Keratinocyte (primary cell): Measurements from ENCODE around the gene KIF26A. TPM values are rescaled to one million over a fixed set of nuclear protein-coding genes. Genes with fewer than 3 reads are reported as not detected.

ENCODE experiments used
- DNase-seq: peaks from one replicate; pipeline ENCODE4 v3.0.0-alpha.2; 2011; ENCODE audit warnings: low read depth, missing footprints, low spot score
- FAIRE-seq: peaks from 2 replicates; lab custom pipeline; 2011; peaks lifted over from hg19 to GRCh38; lab: Jason Lieb, UNC
- H2AFZ ChIP-seq: 2 replicates; pipeline ENCODE4 v1.6.0; 2012; ENCODE audit warnings: low read length, control low read depth, inconsistent platforms; ENCODE audit not compliant: control insufficient read depth
- H3K27ac ChIP-seq: 2 replicates; pipeline ENCODE4 v1.5.1; 2011; ENCODE audit warnings: low read length; ENCODE audit not compliant: control insufficient read depth, insufficient read depth
- H3K27me3 ChIP-seq: 3 replicates; pipeline ENCODE4 v1.6.0; 2011; ENCODE audit warnings: low read length; ENCODE audit not compliant: control insufficient read depth, insufficient read depth; ENCODE audit errors: extremely low read depth
- H3K36me3 ChIP-seq, 2 experiments: 2 replicates in 1 of 2; 3 replicates in 1 of 2; pipeline ENCODE4 v1.5.1; 2011; ENCODE audit warnings: low read length in 2 of 2, mild to moderate bottlenecking in 1 of 2; ENCODE audit not compliant: control insufficient read depth in 2 of 2, insufficient read depth in 2 of 2; ENCODE audit errors: extremely low read depth in 1 of 2
- H3K4me1 ChIP-seq: 3 replicates; pipeline ENCODE4 v1.5.1; 2011; ENCODE audit warnings: low read length; ENCODE audit not compliant: control insufficient read depth, insufficient read depth; ENCODE audit errors: extremely low read depth
- H3K4me2 ChIP-seq: 3 replicates; pipeline ENCODE4 v1.6.0; 2011; ENCODE audit warnings: low read depth, low read length; ENCODE audit not compliant: control insufficient read depth, insufficient read depth; ENCODE audit errors: extremely low read depth
- H3K4me3 ChIP-seq, 3 experiments: fragments of 200-600 bp in 1 of 3; sonication (generic) in 1 of 3; 2 replicates in 2 of 3; 3 replicates in 1 of 3; pipeline ENCODE4 v1.5.1; 2011 to 2016; ENCODE audit warnings: low read length in 3 of 3, mild to moderate bottlenecking in 3 of 3, control low read depth in 2 of 3, inconsistent platforms in 1 of 3, low read depth in 1 of 3, mixed read lengths in 1 of 3, mixed run types in 1 of 3, moderate library complexity in 1 of 3; ENCODE audit not compliant: control insufficient read depth in 2 of 3, insufficient read depth in 2 of 3; ENCODE audit errors: extremely low read depth in 1 of 3
- H3K79me2 ChIP-seq: 2 replicates; pipeline ENCODE4 v1.6.0; 2012; ENCODE audit warnings: low read length; ENCODE audit not compliant: control insufficient read depth, insufficient read depth
- H3K9ac ChIP-seq: 3 replicates; pipeline ENCODE4 v1.6.0; 2011; ENCODE audit warnings: low read length; ENCODE audit not compliant: control insufficient read depth, insufficient read depth; ENCODE audit errors: extremely low read depth
- H3K9me1 ChIP-seq: 3 replicates; pipeline ENCODE4 v1.6.0; 2011; ENCODE audit warnings: low read length; ENCODE audit not compliant: control insufficient read depth, insufficient read depth; ENCODE audit errors: extremely low read depth
- H3K9me3 ChIP-seq: 2 replicates; pipeline ENCODE4 v1.5.1; 2012; ENCODE audit warnings: low read depth, low read length; ENCODE audit not compliant: control insufficient read depth
- H4K20me1 ChIP-seq: 3 replicates; pipeline ENCODE4 v1.6.0; 2011; ENCODE audit warnings: low read length; ENCODE audit not compliant: control insufficient read depth, insufficient read depth; ENCODE audit errors: extremely low read depth
- CTCF ChIP-seq, 3 experiments: IDR thresholded peaks in 1 of 3; conservative IDR thresholded peaks in 1 of 3; optimal IDR thresholded peaks in 1 of 3; 2 replicates in 2 of 3; 3 replicates in 1 of 3; pipeline versions ENCODE3 to v1.5.1; 2011; ENCODE audit warnings: low read length in 3 of 3, mild to moderate bottlenecking in 3 of 3, moderate library complexity in 2 of 3, control low read depth in 1 of 3, inconsistent platforms in 1 of 3; ENCODE audit not compliant: insufficient read depth in 2 of 3; ENCODE audit errors: extremely low read depth in 1 of 3
- EZH2 ChIP-seq: IDR thresholded peaks from one replicate; pipeline ENCODE4 v1.6.1; 2012; ENCODE audit warnings: inconsistent platforms, mild to moderate bottlenecking, low read length, moderate library complexity
- dilution Hi-C: fragments of 300-500 bp; cut with MboI; formaldehyde crosslinking; loops from one replicate; pipeline ENCODE4 v1.7.0; 2020; ENCODE audit warnings: low sequenced_read_pairs; ENCODE audit not compliant: extremely low pct_ligation_motif_present
- polyA plus RNA-seq, 5 experiments: library from polyadenylated mRNA; depleted of rRNA in 3 of 5; stranded (reverse) in 3 of 5; stranded (forward) in 1 of 5; unstranded in 1 of 5; fragments of >200 nt; gene quantifications; 1 replicate in 1 of 5; 2 replicates in 3 of 5; 3 replicates in 1 of 5; pipeline versions ENCODE4 v1.2.1 to v1.2.3, GENCODE V29; 2011 to 2012; ENCODE audit warnings: missing spikeins in 2 of 5, low read depth in 1 of 5, low replicate concordance in 1 of 5

The KIF26A gene
- polyA plus RNA-seq, 1 donor (not counting 4 experiments of a cell fraction or from before 2014, with no cell fraction given): 0.07 TPM

- Histone ChIP-seq H3K4me1 (no peaks in the 10 kb centered on the region), H3K79me2 (no peaks in the 10 kb centered on the region), H3K4me2 (no peak overlapping the region), H3K4me3 (no peak overlapping the region), H3K36me3 (no peaks in the 10 kb centered on the region), H3K9me1 (no peaks in the 10 kb centered on the region), H4K20me1 (no peaks in the 10 kb centered on the region), H3K27ac (no peak overlapping the region), H3K9ac (no peak overlapping the region), H2AFZ (no peak overlapping the region), H3K9me3 (no peaks in the 10 kb centered on the region), H3K27me3 (peaks cover 4% of the 10 kb centered on the region)
- dilution Hi-C loops: no loop called here
- FAIRE-seq (no peak), DNase-seq (no peak)
- TF ChIP-seq CTCF (optimal IDR thresholded peaks at IDR 0.05 in 1 of 3, IDR thresholded peaks at IDR 0.05 in 1 of 3, conservative IDR thresholded peaks at IDR 0.05 in 1 of 3; ENCODE audit: extremely low read depth in 1 of 3, insufficient read depth in 2 of 3, low read length in 3 of 3): peak in 1 of 3 experiments; percentile 5
- no peak for TF ChIP-seq EZH2
Observed at GRCh38 chr14:104094056-104094708, 44.2 kb upstream of the KIF26A start.

- H4K20me1 ChIP-seq: no peaks in the 10 kb centered on the region
- no peaks in the 10 kb centered on the region for H3K9me1 ChIP-seq
- TF ChIP-seq CTCF (optimal IDR thresholded peaks at IDR 0.05 in 1 of 3, IDR thresholded peaks at IDR 0.05 in 1 of 3, conservative IDR thresholded peaks at IDR 0.05 in 1 of 3; ENCODE audit: extremely low read depth in 1 of 3, insufficient read depth in 2 of 3, low read length in 3 of 3) (peak; percentile 76 to 99 (median 96)), EZH2 (no peak)
- peaks cover 4% of the 10 kb centered on the region for H3K27me3 ChIP-seq
- dilution Hi-C loops: no loop called here
- FAIRE-seq (no peak), DNase-seq (no peak)
- H3K36me3 ChIP-seq: no peaks in the 10 kb centered on the region
- no peaks in the 10 kb centered on the region for H3K4me1 ChIP-seq
- H3K4me2 ChIP-seq: no peak overlapping the region
- H3K4me3 ChIP-seq: no peak overlapping the region
- H2AFZ ChIP-seq: no peak overlapping the region
- no peak overlapping the region for H3K9ac ChIP-seq
- H3K79me2 ChIP-seq: no peaks in the 10 kb centered on the region
- no peak overlapping the region for H3K27ac ChIP-seq
- no peaks in the 10 kb centered on the region for H3K9me3 ChIP-seq
Observed at GRCh38 chr14:104094709-104095425, 43.5 kb upstream of the KIF26A start.
